Uterus (tissue), 2 donors: ENCODE data around the gene TBKBP1.

ENCODE experiments used
- POLR2A ChIP-seq, 2 donors: fragments of 450-650 bp; IDR thresholded peaks; one replicate each; pipeline ENCODE4 v1.6.1; 2016; ENCODE audit warnings: antibody characterized with exemption in 2 of 2, mild to moderate bottlenecking in 1 of 2, moderate library complexity in 1 of 2
- TF ChIP-seq, protein P1 (sequence below), 4 experiments: fragments of 200-600 bp in 2 of 4; fragments of 450-650 bp in 2 of 4; sonication (generic) in 2 of 4; IDR thresholded peaks; one replicate each; pipeline ENCODE4 v1.5.1; 2016 to 2019; ENCODE audit warnings: antibody characterized with exemption in 4 of 4, mild to moderate bottlenecking in 2 of 4, moderate library complexity in 1 of 4

DNA sequence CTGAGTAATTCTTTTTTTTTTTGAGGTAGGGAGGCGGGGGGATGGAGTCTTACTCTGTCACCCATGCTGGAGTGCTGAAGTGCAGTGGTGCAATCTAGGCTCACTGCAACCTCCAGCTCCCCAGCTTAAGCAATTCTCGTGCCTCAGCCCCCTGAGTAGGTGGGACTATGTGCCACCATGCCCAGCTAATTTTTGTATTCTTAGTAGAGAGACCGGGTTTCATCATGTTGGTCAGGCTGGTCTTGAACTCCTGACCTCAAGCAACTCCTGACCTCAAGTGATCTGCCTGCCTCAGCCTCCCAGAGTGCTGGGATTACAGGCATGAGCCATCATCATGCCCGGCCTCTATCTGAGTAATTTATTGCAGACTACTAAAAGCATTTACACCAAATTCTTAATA lies 24.9 kb upstream of the TBKBP1 start:
- TF ChIP-seq, protein P1, sequence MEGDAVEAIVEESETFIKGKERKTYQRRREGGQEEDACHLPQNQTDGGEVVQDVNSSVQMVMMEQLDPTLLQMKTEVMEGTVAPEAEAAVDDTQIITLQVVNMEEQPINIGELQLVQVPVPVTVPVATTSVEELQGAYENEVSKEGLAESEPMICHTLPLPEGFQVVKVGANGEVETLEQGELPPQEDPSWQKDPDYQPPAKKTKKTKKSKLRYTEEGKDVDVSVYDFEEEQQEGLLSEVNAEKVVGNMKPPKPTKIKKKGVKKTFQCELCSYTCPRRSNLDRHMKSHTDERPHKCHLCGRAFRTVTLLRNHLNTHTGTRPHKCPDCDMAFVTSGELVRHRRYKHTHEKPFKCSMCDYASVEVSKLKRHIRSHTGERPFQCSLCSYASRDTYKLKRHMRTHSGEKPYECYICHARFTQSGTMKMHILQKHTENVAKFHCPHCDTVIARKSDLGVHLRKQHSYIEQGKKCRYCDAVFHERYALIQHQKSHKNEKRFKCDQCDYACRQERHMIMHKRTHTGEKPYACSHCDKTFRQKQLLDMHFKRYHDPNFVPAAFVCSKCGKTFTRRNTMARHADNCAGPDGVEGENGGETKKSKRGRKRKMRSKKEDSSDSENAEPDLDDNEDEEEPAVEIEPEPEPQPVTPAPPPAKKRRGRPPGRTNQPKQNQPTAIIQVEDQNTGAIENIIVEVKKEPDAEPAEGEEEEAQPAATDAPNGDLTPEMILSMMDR (IDR thresholded peaks at IDR 0.05) = no peak
- no peak for TF ChIP-seq POLR2A (IDR thresholded peaks at IDR 0.05)
